Tibial nerve (tissue), 4 donors: ENCODE results near the gene GCKR. TPM values are rescaled to one million over a fixed set of nuclear protein-coding genes. Genes with fewer than 3 reads are reported as not detected.

ENCODE experiments used
- DNase-seq, 2 donors: peaks; one replicate each; pipeline ENCODE4 v3.0.0-alpha.2; 2019; ENCODE audit warnings: low spot score in 2 of 2
- H3K27ac ChIP-seq, 4 donors: fragments of 200-600 bp; sonication (generic) in 3 of 4; one replicate each; pipeline ENCODE4 v1.5.1; 2017 to 2019; ENCODE audit warnings: mild to moderate bottlenecking in 1 of 4
- H3K27me3 ChIP-seq, 2 donors: fragments of 200-600 bp; sonication (generic) in 1 of 2; one replicate each; pipeline versions ENCODE4 v1.5.1 to v1.6.0; 2017 to 2019
- H3K36me3 ChIP-seq, 3 donors: fragments of 200-600 bp; sonication (generic); one replicate each; pipeline ENCODE4 v1.5.1; 2018 to 2019
- H3K4me1 ChIP-seq, 4 donors: fragments of 200-600 bp; sonication (generic) in 3 of 4; one replicate each; pipeline ENCODE4 v1.5.1; 2017 to 2019
- H3K4me3 ChIP-seq, 4 donors: fragments of 200-600 bp; sonication (generic) in 3 of 4; one replicate each; pipeline ENCODE4 v1.5.1; 2017 to 2019; ENCODE audit warnings: mild to moderate bottlenecking in 1 of 4, moderate library complexity in 1 of 4
- H3K9me3 ChIP-seq, 4 donors: fragments of 200-600 bp; sonication (generic) in 3 of 4; one replicate each; pipeline ENCODE4 v1.5.1; 2017 to 2019
- CTCF ChIP-seq, 5 experiments: fragments of 200-600 bp in 3 of 5; fragments of 450-650 bp in 2 of 5; sonication (generic) in 3 of 5; IDR thresholded peaks; one replicate each; pipeline ENCODE4 v1.5.1; 2016 to 2019; ENCODE audit warnings: antibody characterized with exemption in 5 of 5, mild to moderate bottlenecking in 3 of 5, moderate library complexity in 2 of 5
- EP300 ChIP-seq, 2 donors: sonication (generic); formaldehyde crosslinking; IDR thresholded peaks; one replicate each; pipeline ENCODE4 v1.6.1; 2017; ENCODE audit warnings: antibody characterized with exemption in 2 of 2, mild to moderate bottlenecking in 1 of 2
- POLR2A ChIP-seq, 2 donors: fragments of 450-650 bp; IDR thresholded peaks; one replicate each; pipeline ENCODE4 v1.6.1; 2017; ENCODE audit warnings: antibody characterized with exemption in 2 of 2, mild to moderate bottlenecking in 2 of 2, moderate library complexity in 2 of 2
- WGBS, 2 donors: methylation state at CpG; one replicate each; pipeline ENCODE4 v1.1.5; 2018; 5-methylcytosine and 5-hydroxymethylcytosine counted together
- total RNA-seq, 4 donors: library from RNA; depleted of rRNA; stranded (reverse); fragments of >200 nt; gene quantifications; one replicate each; pipeline ENCODE4 v1.1.0, GENCODE V29; 2016

GCKR gene
- total RNA-seq, 4 donors from 2014 or later = not detected

GRCh38 chr2:27489498-27490397 is 6.9 kb upstream of the GCKR start, which contains the start of gene IFT172:
Gene IFT172, minus strand, starts transcription at chr2:27489743. Its CDS starts 90 bp downstream, at chr2:27489653.
- WGBS, 2 donors = 6 to 8% methylated on average over 42 to 43 of the region's 43 CpGs
- DNase-seq = peak; percentile 98 to 99
- Histone ChIP-seq H3K9me3 (no peaks in the 10 kb centered on the region), H3K36me3 (peaks cover 0 to 17% (median 0%) of the 10 kb centered on the region in 3 donors), H3K4me1 (peaks cover 0 to 32% (median 11%) of the 10 kb centered on the region in 4 donors), H3K4me3 (peak within 1 kb of the TSS; percentile 53 to 81 (median 62)), H3K27ac (peak within 1 kb of the TSS; percentile 57 to 85 (median 74)), H3K27me3 (no peaks in the 10 kb centered on the region)
- TF ChIP-seq CTCF (IDR thresholded peaks at IDR 0.05) (no peak), EP300 (IDR thresholded peaks at IDR 0.05) (peak; percentile 75 to 89), POLR2A (IDR thresholded peaks at IDR 0.05) (peak in 1 of 2 donors; percentile 72)

GRCh38 chr2:27492557-27492956 is 4.1 kb upstream of the GCKR start:
- peaks cover 0 to 38% (median 14%) of the 10 kb centered on the region in 4 donors for H3K4me1 ChIP-seq
- peaks cover 0 to 6% of the 10 kb centered on the region in 2 donors for H3K27me3 ChIP-seq
- no peak overlapping the region for H3K4me3 ChIP-seq
- H3K9me3 ChIP-seq = no peaks in the 10 kb centered on the region
- DNase-seq = no peak
- no peak for TF ChIP-seq EP300 (IDR thresholded peaks at IDR 0.05)
- no peak for TF ChIP-seq CTCF (IDR thresholded peaks at IDR 0.05)
- no peak for TF ChIP-seq POLR2A (IDR thresholded peaks at IDR 0.05)
- peaks cover 0 to 6% (median 0%) of the 10 kb centered on the region in 3 donors for H3K36me3 ChIP-seq
- no peak overlapping the region for H3K27ac ChIP-seq
- 84 to 86% methylated on average over 4 of the region's 4 CpGs for WGBS, 2 donors

- WGBS, 2 donors = 88 to 90% methylated on average over 8 to 13 of the region's 13 CpGs
- H3K4me3 ChIP-seq = no peak overlapping the region
These were observed 2.7 kb upstream of the GCKR start for GRCh38 chr2:27493948-27494283.

GRCh38 chr2:27494284-27494943 is 2.2 kb upstream of the GCKR start:
- Histone ChIP-seq H3K4me1 (peaks cover 0 to 22% (median 3%) of the 10 kb centered on the region in 4 donors), H3K4me3 (peak overlapping the region; percentile 45 to 73 (median 48)), H3K27ac (peak overlapping the region in 3 of 4 donors; percentile 3 to 72 (median 46)), H3K27me3 (peaks cover 0 to 14% of the 10 kb centered on the region in 2 donors), H3K36me3 (peaks cover 0 to 6% (median 0%) of the 10 kb centered on the region in 3 donors), H3K9me3 (no peaks in the 10 kb centered on the region)
- peak in 1 of 2 donors; percentile 23 for DNase-seq
- TF ChIP-seq CTCF (IDR thresholded peaks at IDR 0.05) = no peak
- peak in 1 of 2 donors; percentile 48 for TF ChIP-seq EP300 (IDR thresholded peaks at IDR 0.05)
- WGBS, 2 donors = 14 to 25% methylated on average over 21 to 27 of the region's 35 CpGs

More at GRCh38 chr2:27493948-27494283, 2.7 kb upstream of the GCKR start:
- TF ChIP-seq EP300 (IDR thresholded peaks at IDR 0.05) = no peak
- Histone ChIP-seq H3K4me1 (peaks cover 0 to 26% (median 8%) of the 10 kb centered on the region in 4 donors), H3K27me3 (peaks cover 0 to 9% of the 10 kb centered on the region in 2 donors), H3K36me3 (peaks cover 0 to 6% (median 0%) of the 10 kb centered on the region in 3 donors), H3K9me3 (no peaks in the 10 kb centered on the region), H3K27ac (peak overlapping the region in 1 of 4 donors; percentile 72)
- no peak for DNase-seq

GRCh38 chr2:27494944-27495554 is 1.6 kb upstream of the GCKR start, which contains the start of gene FNDC4:
Gene FNDC4, minus strand, starts transcription at chr2:27495200. Its CDS starts 521 bp downstream, at chr2:27494679.
- peaks cover 0 to 14% of the 10 kb centered on the region in 2 donors for H3K27me3 ChIP-seq
- WGBS, 2 donors = 1% methylated on average over 26 to 36 of the region's 70 CpGs
- DNase-seq = no peak
- TF ChIP-seq CTCF (IDR thresholded peaks at IDR 0.05) = no peak
- H3K36me3 ChIP-seq = peaks cover 0 to 6% (median 0%) of the 10 kb centered on the region in 3 donors
- peak within 1 kb of the TSS in 3 of 4 donors; percentile 3 to 72 (median 46) for H3K27ac ChIP-seq
- H3K9me3 ChIP-seq = no peaks in the 10 kb centered on the region
- H3K4me3 ChIP-seq = peak within 1 kb of the TSS; percentile 45 to 73 (median 48)
- peaks cover 0 to 20% (median 3%) of the 10 kb centered on the region in 4 donors for H3K4me1 ChIP-seq
